Stimulated activated CD8-positive, alpha-beta memory T cell treated with anti-CD3 and anti-CD28 coated beads, Interleukin-2, amount 100 ng/mL, for 48 hours (primary cell): ENCODE data around the gene HPN.
"Not testable (repeated sequence)": the region's sequence is repeated elsewhere in the genome, so short reads cannot be mapped to it uniquely, and the experiment has no call there.

Source experiments
- DNase-seq, 2 donors: peaks; one replicate each; pipeline ENCODE4 v3.0.0-alpha.2; 2020; ENCODE audit warnings: low read depth in 2 of 2

The HPN gene

DNA sequence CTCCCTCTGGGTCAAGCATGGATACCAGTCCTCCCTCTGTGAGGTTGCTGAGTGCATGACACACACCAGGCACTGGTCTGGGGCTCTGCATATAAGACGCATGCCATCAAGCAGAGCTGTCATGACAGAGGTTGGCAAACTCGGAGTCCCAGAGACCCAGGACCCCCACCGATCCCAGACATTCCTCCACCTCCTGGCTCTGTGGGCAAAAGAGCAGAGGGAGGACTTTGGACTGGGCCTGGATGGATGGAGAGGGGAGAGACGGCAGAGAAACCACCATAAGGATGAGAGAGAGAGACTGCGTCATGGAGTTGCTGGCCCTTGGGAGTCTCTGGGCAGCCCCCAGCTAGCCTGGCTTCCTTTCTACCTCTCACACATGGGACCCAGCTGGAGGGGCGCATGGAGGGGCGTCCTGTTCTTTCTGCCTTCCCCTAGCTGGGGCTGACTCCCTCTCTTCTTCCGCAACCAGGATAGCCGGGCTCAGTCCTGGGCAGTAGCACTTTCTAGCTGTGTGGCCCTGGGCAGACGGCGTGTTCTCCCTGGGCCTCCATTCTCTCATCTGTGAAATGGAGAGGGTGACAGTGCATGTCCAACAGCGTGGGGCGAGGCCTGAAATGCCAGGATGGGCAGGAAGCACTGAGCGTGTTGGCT lies 1.6 kb downstream of the HPN start:
- no peak for DNase-seq

DNA sequence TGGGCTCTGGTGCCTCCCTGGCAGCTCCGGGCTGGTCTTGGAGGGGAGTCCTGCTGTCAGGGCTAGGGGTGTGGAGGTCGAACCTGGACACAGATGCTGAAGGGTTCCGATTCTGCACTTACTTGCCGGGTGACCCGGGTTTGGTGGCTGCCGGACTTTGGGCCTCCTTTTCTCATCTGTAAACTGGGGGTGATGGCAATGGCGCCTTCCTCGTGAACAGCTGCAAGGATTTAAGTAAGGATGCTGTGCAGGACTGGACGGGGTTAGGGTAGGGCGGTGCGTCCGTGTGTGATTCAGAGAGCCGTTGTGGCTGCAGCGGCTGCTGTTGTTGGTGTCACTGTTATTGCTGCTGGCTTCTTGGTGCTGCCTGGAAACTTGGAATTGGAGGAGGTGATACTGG lies 2.4 kb downstream of the HPN start:
- DNase-seq = no peak

DNA sequence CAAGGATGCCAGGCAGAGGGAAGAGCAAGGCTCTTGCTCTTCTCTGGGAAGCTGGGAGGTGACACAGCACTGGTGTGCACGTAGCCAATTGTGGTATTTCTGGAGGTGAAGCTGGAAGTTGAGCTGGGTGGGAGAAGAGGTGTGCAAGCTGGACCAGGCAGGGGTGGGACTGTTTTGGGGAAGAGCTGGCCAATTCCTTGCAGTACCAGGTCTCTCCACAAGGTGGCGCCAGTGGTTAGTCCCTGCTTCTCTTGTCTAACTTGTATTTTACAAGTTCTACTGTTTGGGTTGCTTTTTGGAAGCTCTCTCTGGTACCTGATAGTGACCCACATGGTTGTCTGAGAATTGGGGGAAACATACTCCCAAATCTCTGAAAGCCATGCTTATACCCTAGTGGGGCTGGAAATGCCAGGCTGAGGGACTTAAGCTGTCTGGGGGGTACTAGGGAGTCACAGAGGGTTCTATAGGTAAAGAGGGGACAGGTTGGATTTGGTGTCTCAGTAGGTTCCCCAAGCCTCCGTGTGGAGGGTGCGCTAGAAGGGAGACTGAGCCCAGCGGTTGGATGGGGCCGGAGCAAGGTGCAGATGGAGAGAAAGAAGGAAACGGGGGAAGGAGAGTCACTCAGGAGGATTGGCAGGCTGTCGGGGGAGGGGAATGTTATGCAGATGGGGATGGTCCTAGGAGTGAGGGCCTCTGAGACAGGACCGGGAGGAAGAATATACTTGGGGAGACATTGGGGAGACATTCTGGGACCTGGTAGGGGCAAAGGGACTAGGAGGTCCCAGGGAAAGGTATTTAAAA lies 3.0 kb downstream of the HPN start:
- DNase-seq = peak; percentile 34 to 58

DNA sequence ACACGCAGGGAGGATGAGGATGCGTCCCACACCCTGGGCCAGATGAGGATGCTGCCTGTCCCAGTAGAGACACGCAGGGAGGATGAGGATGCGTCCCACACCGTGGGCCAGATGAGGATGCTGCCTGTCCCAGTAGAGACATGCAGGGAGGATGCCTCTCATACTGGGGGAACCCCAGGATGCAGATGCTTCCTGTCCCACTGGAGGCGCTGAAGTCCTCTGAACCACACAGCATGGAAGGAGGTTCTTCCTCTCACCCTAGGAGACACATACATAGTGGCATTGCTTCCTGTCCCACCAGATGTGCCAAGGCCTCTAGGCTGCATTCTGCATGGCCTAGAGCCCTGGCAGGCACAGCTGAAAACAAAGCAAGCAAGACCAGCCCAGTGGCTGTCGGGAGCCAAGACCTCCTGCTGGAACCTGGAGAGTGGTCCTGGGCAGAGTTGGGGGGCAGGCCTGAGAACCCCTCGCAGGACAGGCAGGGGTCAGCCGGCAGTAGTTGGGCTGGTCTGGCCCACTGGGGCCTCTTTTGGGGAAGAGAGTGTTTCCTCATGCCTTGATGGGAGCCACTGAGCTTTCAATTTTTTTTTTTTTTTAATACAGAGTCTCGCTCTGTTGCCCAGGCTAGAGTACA lies 4.3 kb downstream of the HPN start:
- DNase-seq = no peak

DNA sequence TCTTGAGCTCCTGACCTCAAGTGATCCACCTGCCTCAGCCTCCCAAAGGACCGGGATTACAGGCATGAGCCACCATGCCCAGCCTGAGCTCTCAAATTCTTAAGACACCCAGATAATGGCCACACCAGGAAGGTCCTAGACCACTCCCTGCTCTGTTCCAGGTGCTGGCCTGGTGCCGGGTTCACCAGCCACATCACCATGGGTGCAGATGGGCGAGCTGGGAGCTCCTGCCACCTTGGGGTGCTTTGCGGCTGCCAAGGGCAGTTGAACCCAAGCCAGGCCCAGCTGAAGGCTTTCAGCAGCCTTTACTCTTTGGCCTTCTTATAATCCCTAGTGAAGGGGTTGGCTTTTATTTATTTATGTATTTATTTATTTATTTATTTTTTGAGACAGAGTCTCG lies 4.9 kb downstream of the HPN start:
- DNase-seq = no peak

DNA sequence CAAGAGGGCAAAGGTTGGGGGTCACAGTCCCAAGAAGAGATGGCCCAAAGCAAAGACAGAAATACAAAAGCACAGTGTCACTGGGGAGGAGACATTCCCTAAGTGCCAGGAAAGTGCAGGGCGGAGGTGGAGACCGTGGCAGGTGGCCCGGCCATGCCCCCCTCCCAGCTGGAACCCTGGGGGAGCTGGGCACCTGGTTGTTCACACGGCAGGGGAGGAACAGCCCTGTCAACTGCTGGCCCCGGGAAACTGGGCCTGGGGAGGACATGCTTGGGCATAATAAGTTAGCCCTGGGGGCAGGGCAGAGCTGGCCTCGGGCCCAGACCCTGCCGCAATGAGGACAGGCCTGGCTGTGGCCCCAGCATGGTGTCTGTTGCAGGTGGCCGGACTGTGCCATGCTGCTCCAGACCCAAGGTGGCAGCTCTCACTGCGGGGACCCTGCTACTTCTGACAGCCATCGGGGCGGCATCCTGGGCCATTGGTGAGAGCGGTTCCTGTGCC lies 7.4 kb downstream of the HPN start:
- no peak for DNase-seq

DNA sequence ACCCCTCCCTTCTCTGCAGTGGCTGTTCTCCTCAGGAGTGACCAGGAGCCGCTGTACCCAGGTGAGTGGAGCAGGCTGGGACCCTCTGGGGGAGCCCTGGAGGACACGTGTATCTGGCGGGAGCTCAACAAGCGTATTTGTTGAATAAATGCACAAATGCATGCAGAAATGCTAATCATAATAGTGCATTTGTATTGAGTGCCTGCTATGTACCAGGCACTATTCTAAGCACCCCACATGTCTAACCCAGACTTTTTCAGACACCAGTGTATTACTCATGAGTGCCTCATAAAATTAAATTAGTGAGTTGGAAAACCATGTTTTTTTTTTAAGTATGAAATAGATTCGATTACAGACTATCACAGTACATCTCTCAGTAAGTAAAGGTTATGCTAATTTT lies 7.9 kb downstream of the HPN start:
- DNase-seq = no peak

DNA sequence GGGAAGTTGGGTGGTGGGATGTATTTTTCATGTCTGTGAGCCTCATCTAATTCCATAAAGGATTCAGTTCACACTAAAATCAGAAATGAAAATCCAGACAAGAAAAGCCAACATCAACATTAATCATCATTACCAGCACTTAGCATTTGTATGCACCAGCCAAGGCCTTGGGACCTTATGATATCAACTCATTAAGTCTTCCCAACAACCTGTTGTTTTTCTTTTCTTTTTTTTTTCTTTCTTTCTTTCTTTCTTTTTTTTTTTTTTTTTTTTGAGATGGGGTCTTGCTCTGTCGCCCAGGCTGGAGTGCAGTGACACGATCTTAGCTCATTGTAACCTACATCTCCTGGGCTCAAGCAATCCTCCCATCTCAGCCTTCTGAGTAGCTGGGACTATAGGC lies 9.1 kb downstream of the HPN start:
- not testable (repeated sequence) for DNase-seq

DNA sequence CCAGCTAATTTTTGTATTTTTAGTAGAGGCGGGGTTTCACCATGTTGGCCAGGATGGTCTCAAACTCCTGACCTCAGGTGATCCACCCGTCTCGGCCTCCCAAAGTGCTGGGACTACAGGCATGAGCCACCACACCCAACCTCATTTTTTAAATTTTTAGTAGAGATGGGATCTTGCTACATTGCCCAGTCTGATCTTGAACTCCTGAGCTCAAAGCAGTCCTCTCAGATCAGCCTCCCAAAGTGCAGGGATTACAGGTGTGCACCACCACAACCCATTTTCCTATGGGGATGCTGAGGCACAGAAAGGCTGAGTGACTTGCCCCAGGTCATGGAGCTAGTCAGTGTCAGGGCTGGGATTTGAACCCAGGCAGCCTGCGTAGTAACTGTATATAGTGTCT lies 9.7 kb downstream of the HPN start:
- not testable (repeated sequence) for DNase-seq

DNA sequence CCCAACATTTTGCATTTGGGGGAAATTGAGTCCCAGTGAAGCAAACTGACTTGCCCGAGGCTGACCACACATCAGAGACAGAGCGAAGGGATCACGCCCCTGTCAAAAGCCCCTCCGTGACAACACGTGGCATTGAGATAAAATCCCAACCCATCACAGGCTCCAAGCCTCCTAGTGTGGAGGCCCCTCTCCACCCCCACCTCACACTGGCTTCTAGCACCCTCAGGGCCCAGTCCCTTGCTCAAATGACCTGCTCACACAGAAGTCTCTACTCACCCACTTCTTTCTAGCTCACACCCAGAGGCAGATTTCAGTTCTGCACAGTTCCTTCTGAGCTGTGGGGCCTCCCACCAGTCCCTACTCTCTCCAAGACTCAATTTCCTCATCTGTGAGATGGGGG lies 10.3 kb downstream of the HPN start:
- DNase-seq = no peak

DNA sequence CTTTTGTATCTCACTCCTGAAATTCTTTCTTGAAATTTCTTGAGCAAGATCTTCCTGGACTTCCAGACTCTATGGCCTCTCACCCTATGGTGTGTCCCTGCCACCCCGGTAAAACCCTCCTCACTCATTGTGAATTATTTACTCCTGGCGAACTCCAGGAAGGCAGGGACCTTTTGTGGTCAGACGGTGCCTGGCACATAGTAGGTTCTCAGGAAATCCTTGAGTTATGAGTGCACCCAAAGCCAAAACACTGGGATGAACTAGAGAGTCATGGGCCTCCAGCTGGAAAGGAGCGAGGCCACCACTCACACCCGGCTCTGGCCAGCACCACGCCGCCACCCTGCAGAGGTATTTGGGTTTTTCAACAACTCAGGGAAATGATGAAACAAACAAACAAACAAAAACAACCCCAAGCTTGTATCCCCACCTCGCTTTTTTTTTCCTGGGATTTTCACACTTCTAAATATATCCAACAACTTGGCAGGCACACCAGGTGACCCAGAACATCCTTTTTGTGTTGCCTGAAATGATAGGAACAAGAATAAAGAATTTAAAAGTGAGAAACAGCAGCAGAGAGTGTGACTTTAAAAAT lies 11.2 kb downstream of the HPN start:
- DNase-seq = no peak

DNA sequence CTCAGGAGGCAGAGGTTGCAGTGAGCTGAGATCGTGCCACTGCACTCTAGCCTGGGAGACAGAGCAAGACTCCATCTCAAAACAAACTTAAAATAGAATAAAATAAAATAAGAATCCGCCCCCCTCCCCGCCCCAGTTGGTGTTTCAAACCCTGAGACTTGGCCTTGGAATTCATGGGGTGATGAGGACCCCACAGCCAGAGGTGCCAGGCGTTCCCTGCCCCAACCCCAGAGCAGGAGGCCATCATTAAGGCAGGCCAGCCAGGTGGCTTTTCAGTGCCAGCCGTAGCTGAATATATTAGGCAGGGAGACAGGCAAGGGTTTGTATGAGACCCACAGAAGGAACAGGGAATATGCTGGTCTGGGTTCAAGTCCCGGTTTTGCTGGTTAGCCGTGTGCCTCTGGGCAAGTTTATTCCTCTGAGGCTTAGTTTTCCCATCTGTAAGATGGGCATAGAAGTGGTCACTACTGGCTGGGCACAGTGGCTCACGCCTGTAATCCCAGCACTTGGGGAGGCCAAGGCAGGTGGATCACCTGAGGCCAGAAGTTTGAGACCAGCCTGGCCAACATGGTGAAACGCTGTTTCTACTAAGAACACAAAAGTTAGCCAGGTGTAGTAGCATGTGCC lies 12.3 kb downstream of the HPN start:
- DNase-seq = no peak

DNA sequence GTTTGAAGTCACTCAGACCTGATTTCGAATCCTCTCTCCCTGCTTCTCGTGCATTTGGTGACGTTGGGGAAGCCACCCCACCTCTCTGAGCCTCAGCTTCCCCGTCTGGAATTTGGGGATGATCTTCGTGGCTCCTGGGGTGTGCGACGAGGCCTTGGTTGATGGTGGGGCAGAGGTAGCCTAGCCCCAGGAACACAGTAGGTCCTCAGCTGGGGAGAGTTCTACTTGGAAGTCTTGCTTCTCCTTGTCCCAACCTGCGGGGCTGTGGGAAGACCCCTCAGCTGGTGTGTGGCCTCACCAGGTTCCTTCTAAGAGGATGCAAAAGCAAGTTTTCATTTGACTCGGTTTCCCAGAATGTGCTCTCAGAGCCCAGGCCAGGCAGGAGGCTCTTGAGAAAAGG lies 13.1 kb downstream of the HPN start:
- DNase-seq = no peak

DNA sequence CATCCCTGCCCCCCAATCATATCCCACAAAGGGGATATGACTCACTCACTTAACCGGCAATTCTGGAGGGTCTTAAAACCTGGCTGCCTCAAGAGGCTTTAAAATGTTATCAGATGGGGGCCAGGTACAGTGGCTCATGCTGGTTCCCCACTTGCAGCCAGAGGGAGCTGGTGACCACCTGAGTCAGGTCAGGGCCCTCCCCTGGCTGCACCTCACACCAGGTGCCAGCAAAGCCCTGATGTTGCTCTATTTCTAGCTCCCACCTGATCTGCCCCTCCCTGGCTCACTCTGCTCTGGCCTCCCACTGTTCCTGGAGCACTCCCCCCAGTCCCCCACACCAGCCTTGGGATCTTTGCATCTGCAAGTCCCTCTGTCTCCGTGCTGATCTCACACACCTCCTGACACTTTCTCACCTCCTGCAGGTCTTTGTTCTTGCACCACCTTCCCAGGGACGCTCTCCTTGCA lies 14.2 kb downstream of the HPN start:
- no peak for DNase-seq

DNA sequence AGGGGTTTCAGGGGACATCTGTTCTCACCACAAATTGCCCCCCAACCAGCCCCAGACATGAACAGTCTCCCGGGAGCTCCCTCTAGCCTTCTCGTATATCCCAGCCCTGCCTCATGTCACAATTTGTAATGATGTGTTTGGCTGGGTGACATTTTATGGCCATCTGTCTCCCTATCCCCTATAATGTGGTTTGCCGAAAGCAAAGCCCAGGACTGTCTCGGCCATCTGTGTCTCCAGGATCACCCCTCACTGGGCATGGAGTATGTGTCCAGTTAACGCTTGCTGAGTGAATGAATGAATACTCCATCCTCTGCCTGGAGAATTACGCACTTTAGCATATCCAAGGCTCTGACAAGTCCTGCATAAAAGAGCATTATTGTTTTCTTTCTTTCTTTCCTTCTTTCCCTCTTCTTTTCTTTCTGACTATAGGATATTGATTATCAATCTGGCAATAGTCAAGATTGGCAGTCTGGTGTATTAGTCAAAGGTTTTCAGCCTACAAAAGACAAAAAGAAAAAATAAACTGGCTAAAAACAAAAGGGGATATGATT lies 15.1 kb downstream of the HPN start:
- DNase-seq = no peak

DNA sequence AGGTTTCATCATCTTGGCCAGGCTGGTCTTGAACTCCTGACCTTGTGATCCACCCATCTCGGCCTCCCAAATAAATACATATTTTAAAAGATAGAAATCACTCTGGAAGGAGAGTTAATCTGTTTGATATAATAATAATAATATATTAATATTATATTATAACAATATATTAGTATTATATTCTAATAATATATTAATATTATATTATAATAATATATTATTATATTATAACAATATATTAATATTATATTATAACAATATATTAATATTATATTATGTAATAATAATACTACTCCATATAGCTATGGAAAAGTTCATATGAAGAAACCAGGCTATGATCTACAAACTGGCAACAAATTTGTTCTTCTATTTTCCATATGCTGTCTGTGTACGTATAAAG lies 16.8 kb downstream of the HPN start:
- no peak for DNase-seq

DNA sequence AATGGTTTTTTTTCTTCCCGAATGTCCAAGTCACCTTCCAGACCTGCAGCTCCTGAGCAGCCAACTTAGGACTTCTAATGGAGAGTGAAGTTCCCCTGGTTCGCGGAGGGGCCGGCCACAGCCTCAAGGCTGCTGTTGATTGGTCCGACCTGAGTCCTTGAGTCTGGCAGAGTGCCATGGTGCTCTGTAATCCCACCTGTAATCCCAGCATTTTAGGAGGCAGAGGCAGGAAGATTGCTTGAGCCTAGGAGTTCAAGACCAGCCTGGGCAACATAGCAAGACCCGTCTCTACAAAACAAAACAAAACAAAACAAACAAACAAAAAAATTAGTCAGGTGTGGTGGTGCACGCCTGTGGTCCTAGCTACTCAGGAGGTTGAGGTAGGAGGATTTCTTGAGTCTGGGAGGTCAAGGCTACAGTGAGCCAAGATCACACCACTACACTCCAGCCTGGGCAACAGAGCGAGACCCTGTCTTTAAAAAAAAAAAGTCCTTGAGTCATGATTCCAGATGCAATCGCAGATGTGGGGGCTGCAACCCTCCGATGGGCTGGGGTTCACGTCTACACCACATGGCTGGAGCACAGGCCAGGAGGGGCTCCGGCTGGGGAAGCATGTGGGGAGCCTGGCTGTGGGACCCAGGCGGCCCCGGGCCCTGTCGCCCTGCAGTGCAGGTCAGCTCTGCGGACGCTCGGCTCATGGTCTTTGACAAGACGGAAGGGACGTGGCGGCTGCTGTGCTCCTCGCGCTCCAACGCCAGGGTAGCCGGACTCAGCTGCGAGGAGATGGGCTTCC lies 17.7 kb downstream of the HPN start:
- DNase-seq = no peak

DNA sequence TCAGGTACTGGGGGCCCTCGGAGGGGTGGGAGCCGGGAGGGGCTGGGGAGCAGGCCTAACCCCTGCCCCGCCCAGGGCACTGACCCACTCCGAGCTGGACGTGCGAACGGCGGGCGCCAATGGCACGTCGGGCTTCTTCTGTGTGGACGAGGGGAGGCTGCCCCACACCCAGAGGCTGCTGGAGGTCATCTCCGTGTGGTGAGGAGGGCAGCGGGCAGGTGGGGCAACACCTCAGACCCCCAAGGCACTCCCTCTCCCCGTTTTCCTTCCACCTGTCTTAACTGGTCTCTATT lies 18.2 kb downstream of the HPN start:
- DNase-seq = no peak

DNA sequence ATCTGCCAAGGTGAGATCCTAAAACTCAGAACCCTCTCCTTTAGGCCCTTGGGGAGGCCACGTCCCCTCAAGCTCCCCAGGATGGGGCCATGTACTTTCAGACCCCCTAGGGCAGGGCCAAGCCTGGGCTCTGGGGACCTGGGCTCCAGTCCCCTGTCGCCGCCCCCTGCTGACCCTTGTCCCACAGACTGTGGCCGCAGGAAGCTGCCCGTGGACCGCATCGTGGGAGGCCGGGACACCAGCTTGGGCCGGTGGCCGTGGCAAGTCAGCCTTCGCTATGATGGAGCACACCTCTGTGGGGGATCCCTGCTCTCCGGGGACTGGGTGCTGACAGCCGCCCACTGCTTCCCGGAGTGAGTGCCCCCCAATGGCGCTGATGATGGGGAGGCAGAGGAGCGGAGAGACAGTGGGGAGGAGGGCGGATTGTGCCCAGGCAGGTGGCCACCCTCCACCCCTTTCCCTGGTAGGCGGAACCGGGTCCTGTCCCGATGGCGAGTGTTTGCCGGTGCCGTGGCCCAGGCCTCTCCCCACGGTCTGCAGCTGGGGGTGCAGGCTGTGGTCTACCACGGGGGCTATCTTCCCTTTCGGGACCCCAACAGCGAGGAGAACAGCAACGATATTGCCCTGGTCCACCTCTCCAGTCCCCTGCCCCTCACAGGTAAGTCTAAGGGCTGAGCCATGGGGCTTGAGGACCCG lies 18.8 kb downstream of the HPN start:
- no peak for DNase-seq

DNA sequence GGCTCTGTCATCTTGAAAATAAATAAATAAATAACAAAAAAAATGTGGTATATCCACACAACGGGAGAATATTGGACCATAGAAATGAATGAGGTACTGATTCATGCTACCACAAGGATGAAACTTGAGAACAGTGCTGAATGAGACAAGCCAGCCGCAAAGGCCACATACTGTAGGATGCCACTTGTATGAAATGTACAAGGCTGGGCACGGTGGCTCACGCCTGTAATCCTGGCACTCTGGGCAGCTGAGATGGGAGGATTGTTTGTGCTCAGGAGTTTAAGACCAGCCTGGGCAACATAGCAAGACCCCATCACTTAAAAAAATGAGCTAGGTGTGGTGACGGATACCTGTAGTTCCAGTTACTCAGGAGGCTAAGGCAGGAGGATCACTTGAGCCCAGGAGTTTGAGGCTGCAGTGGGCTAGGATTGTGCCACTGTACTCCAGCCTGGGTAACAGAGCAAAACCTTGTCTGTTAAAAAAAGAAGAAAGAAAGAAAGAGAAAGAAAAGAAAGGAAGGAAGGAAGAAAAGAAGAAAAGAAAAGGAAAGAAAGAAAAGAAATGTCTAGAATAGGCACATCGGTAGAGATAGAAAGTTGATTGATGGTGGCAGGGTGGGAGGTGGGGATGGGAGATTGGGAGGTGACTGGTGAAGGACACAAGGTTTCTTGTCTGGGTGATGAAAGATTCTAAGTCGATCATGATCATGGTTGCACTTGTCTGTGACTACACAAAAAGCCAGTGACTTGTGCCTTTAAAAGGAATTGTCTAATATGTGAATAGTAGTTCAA lies 20.3 kb downstream of the HPN start:
- DNase-seq = no peak
